Skin of body (tissue), 2 donors: ENCODE measurements around the gene OCLN. TPM values are rescaled to one million over a fixed set of nuclear protein-coding genes. Genes with fewer than 3 reads are reported as not detected.
"Not testable (repeated sequence)": the region's sequence is repeated elsewhere in the genome, so short reads cannot be mapped to it uniquely, and the experiment has no call there.

Source experiments
- DNase-seq: peaks from one replicate; lab custom pipeline; 2025; lab: John Stamatoyannopoulos, UW
- total RNA-seq: library from RNA; depleted of rRNA; stranded (reverse); fragments of >200 nt; gene quantifications from one replicate; pipeline ENCODE4 v1.2.3, GENCODE V29; 2014

The OCLN gene
- total RNA-seq, 1 donor from 2014 or later = 22.6 TPM

DNA sequence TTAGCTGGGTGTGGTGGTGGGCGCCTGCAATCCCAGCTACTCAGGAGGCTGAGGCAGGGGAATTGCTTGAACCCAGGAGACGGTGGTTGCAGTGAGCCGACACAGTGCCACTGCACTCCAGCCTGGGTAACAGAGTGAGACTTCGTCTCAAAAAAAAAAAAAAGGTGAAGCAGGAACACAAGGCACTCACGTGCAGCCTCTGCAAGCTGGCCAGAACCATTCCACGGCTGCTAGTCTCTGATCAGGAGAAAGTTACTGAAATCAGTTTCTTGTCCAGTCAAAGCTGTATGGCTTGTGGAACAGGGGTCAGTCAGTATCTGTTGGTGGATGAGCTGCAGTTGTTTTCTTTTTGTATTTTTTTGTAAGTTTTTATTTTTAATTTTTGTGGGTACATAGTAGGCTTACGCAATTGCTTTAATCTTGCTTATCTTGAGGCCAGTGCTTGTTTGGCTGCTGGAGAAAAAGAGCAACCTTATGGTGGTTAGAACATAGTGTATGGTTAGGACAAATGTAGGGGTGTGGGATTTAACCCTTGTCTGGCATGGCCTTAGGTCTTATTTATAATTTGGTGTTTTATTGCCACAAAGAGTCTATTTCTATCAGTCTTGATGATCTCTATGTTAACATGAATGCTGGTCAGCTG is 34.7 kb downstream of the OCLN start:
- DNase-seq = no peak

DNA sequence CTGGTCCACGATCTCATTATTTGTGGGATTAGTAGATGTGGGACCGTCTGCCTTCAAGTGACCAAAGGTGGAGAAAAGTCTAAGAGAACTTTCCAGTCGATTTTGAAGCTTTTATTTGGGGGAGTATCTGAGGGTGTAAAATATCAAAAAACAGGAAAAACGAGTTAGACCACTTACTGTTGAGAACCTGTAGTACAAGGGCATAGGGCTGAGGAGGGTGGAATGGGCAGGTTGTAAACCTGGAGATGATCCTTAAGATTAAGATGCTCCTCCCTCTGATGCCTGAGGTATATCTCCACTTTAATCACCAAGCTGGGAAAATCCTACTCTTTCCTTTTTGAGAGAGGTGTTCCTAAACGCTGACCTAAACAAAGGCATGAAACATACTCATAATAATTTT is 35.4 kb downstream of the OCLN start:
- DNase-seq = no peak

GRCh38 chr5:69528609-69529008 is 36.0 kb downstream of the OCLN start:
- DNase-seq = no peak

DNA sequence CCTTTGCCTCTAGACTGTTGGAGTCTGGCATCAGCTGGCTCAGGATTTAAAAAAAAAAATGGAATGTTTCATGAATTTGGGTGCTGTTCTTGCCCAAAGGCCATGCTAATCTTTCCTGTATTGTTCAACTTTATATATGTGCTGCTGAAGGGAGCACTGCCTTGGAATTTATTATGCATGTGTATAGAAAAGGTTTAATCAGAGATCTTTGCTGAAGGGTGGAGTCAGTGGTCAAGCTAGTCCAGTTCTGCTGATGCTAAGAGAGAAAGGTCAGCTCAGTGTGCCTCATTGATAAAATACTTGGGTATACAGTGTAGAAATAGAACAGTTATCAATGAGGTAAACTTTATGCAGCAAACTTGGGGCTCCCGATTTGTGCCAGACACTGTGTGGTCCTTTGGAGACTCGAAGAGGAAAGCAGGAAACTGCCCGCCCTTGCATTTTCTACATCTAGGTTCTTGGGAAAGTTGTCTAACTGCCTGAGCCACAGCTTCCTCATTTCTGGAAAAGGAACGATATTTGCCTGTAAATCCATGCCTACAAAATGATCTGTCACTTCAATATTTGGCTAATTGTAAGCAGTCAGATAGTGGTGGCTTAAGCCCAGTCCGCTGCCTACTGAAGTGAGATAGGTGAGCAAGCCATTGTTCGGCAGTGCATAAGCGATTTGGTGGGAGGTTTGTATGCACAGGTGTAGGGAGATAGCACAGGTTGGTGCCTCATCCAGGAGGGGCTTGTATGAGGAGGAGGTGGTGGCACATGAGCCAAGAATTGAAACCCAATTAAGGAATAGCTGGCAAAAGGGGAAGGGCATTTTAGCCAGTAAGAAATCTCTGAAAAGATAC is 38.2 kb downstream of the OCLN start:
- DNase-seq = no peak

- DNase-seq = no peak
Observed at GRCh38 chr5:69531406-69531801, 38.8 kb downstream of the OCLN start.

- DNase-seq = not testable (repeated sequence)
Observed at GRCh38 chr5:69537911-69538310, 45.3 kb downstream of the OCLN start.

GRCh38 chr5:69538735-69539134 is 46.1 kb downstream of the OCLN start:
- DNase-seq = not testable (repeated sequence)

- DNase-seq = not testable (repeated sequence)
Observed at GRCh38 chr5:69541347-69541746, 48.8 kb downstream of the OCLN start.

- DNase-seq = not testable (repeated sequence)
Observed at GRCh38 chr5:69542838-69543618, 50.4 kb downstream of the OCLN start.

DNA sequence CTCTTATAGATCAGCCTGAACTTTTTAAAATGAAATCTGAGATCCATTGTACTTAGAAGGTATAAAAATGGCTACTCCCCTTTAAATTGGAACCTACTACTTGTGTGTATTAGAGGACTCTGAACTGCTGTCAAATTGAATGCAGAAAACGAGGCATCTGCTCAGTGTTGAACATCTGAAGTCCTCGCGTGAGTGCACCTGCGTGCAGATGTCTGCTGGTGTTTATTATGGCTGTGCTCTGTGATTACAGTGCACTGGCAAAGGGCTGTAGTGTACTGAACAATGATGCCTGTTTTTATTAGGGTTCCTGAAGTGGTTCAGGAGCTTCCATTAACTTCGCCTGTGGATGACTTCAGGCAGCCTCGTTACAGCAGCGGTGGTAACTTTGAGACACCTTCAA is 52.0 kb downstream of the OCLN start:
- not testable (repeated sequence) for DNase-seq

DNA sequence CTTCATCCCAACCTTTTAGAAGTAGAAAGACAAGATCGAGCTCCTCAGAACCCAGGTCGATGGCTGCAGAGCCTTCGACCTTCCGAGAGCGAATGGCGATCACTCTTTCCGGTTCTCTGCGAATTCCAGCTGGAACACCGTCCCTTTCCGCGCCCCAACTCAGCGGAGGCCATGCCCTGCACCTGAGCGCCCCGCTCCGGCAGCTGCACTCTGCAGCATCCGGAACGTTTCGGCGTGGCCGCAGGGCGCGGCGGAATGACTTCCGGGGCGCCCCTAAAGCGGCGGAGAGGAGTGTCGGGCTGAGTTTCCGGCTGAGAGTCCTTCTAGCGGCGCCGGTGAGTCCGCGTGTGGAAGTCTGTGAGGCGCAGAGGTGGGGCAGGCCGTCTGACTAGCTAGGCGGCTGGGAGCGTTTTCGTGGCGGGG is 67.3 kb downstream of the OCLN start, which contains the start of gene GTF2H2C:
Gene GTF2H2C, plus strand, starts transcription at position 284 of the 423 bp plus-strand sequence. CDS start 4,942 bp downstream, outside the sequence.
- not testable (repeated sequence) for DNase-seq

DNA sequence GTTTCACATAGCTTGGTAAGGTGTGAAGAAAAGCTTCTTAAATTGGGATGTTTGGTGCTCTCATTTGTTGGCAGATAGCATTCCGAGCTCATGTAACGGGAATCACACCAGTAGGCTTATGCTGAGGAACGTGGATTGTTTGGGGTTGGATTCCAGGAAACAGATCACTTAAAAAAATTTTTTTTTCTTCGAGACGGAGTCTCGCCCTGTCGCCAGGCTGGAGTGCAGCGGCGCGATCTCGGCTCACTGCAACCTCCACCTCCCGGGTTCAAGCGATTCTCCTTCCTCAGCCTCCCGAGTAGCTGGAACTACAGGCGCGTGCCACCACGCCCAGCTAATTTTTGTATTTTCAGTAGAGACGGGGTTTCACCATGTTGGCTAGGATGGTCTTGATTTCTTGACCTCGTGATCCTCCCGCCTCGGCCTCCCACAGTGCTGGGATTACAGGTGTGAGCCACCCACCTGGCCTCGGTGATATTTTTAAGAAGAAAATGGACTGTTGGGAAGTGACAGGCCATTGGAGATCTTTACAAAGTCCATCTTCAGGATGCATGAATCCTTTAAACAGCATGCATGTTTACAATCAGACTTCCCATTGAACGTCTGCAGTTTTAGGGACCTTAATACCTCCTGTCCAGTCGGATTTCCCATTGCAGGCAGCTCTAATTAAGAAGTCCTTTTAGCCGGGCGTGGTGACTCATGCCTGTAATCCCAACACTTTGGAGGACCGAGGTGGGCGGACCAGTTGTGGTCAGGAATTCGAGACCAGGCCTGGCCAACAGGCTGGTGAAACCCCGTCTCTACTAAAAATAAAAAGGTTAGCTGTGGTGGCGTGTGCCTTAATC is 68.2 kb downstream of the OCLN start:
- not testable (repeated sequence) for DNase-seq

DNA sequence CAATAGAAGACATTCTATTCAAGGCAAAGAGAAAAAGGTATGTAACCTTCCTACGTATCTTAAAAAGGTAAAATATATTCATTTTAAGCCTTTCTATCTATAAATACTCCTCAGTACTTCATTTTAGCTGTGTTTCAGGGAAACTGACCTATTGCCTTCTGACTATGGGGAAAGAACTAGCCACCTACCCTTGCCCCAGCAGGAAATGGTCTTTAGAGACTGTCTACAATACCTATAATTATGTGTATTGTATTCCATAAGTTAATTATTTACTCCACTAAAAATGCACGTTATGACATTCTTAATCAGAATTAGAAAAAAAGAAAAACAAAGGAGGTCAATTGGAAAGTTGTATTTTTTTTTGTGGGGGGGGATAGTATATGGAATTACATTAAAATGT is 73.6 kb downstream of the OCLN start:
- DNase-seq = not testable (repeated sequence)

GRCh38 chr5:69568072-69568471 is 75.5 kb downstream of the OCLN start:
- DNase-seq = not testable (repeated sequence)

DNA sequence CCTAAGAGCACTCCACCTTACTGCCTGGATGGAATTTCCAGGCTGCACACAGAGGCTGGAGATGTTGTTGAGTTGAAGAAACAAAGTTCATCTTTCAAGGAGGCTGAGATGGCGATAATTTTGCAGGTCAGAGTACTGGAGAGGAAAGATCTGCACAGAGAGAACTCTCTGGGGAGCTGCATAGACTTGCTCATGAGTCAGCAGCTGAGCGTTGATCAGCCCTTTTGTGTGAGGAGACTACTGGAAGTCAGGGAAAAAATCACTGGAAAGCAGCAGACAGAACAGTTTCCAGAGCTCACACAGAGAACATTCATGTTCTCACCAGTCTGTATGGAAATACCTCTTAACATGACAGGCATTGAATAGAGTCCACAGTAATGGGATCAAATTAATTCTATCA is 90.8 kb downstream of the OCLN start:
- DNase-seq = not testable (repeated sequence)

DNA sequence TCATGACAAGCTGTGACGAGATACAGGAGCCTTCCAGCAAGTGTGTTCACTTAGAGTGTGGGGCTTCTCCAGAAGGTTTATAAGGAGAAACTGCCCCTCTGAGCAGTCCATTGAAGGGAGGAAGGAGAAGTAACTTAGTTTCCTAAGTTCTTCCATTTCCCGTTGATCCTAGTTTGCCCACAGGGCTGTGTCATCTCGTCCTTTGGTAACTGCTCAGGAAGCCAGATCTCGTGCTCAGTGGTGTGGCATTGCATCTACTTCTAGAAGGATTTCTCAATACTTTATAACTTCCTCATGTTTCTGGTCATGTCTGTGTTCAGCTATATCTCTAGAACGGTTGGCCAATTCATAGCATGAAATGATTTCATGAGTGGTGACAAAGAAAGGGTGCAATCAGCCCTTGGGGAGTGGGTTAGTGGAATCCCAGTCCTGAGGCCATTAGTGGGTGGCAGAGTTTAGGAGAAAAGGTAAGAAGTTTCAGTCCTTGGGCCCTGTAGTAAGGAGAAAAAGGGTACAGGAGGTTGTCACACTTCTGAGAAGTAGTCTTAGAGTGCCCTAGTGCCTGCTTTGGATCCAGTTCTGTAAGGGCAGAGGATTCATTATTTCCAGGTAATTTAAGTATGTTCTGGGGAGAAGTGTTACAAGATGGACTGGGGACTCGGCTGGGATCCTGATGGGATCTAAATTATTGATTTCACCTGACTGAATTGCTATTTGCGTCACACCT is 103.7 kb downstream of the OCLN start:
- not testable (repeated sequence) for DNase-seq

DNA sequence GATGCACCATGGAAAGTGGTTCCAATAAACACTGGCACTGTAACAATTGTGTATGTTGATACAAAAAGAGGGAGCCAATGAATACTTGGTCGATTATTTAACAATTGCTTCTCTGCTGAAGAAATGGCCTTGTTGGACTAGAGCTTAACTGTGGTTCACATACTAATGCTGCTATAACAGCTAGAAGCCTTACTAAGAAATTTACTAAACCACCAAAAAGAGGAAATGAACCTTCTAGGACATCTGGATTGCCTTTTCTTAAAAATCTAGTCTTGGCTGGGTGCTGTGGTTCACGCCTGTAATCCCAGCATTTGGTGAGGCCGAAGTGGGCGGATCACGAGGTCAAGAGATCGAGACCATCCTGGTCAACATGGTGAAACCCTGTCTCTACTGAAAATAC is 109.4 kb downstream of the OCLN start:
- DNase-seq = not testable (repeated sequence)

GRCh38 chr5:69606839-69607238 is 114.2 kb downstream of the OCLN start:
- not testable (repeated sequence) for DNase-seq
